Colonic mucosa (tissue), 4 donors: ENCODE measurements around the gene F10. TPM values are rescaled to one million over a fixed set of nuclear protein-coding genes. Genes with fewer than 3 reads are reported as not detected.
A peak's percentile ranks its signal among the peaks of the same experiment; 100 is the strongest.

Experiments used
- DNase-seq: peaks from one replicate; pipeline ENCODE4 v3.0.0-alpha.2; 2020
- H3K27ac ChIP-seq: fragments of 200-600 bp; one replicate; pipeline ENCODE4 v1.8.0; 2021
- H3K27me3 ChIP-seq: fragments of 200-600 bp; one replicate; pipeline ENCODE4 v1.8.0; 2021
- H3K36me3 ChIP-seq: fragments of 200-600 bp; one replicate; pipeline ENCODE4 v1.8.0; 2021
- H3K4me1 ChIP-seq: fragments of 200-600 bp; one replicate; pipeline ENCODE4 v1.8.0; 2021; ENCODE audit warnings: mild to moderate bottlenecking
- H3K4me3 ChIP-seq: fragments of 200-600 bp; one replicate; pipeline ENCODE4 v1.8.0; 2021
- H3K9ac ChIP-seq, 2 donors: one replicate each; pipeline ENCODE4 v1.7.0; 2013; ENCODE audit warnings: control low read depth in 2 of 2, low read depth in 2 of 2, low read length in 2 of 2
- H3K9me3 ChIP-seq: fragments of 200-600 bp; one replicate; pipeline ENCODE4 v1.8.0; 2021
- CTCF ChIP-seq: fragments of 200-600 bp; IDR thresholded peaks from one replicate; pipeline ENCODE4 v1.8.0; 2022; ENCODE audit warnings: antibody characterized with exemption, mild to moderate bottlenecking
- intact Hi-C: fragments of 100-400 bp; cut with DNase I; formaldehyde crosslinking; loops from one replicate; pipeline ENCODE4 v1.14.1; 2022
- total RNA-seq, 2 donors: library from RNA; stranded (reverse); fragmentation: NEBNext Ultra II Directional in 1 of 2; extraction: Animal tissue kit (Norgen Biotek cat#: 25700) in 1 of 2; gene quantifications; one replicate each; pipeline ENCODE4 v1.2.1, GENCODE V29; 2021
- donor health status: healthy.
- donor health status: DM: no; HTN: no; CAD: no.
- donor health status: DM: no; HTN: no; CAD: no.

Gene F10
- 1 to 10 TPM; 1.5 to 4.1 TPM for total RNA-seq

- no peaks in the 10 kb centered on the region for H3K4me1 ChIP-seq
- H3K9ac ChIP-seq: peak within 1 kb of the TSS in 1 of 2 donors; percentile 45
- no peak within 1 kb of the TSS for H3K4me3 ChIP-seq
- intact Hi-C loops: no loop called here
- no peak within 1 kb of the TSS for H3K27ac ChIP-seq
- no peaks in the 10 kb centered on the region for H3K9me3 ChIP-seq
- H3K27me3 ChIP-seq: no peaks in the 10 kb centered on the region
- peak; percentile 81 for DNase-seq
- TF ChIP-seq CTCF: no peak
- H3K36me3 ChIP-seq: no peaks in the 10 kb centered on the region
These were observed at the start of gene F10 for GRCh38 chr13:113122550-113123225. F10 (plus strand) TSS chr13:113122799; CDS start chr13:113122856, 57 bp downstream.

GRCh38 chr13:113073942-113074341, 48.7 kb upstream of the F10 start:
- Histone ChIP-seq H3K9me3 (no peaks in the 10 kb centered on the region), H3K4me3 (no peak overlapping the region), H3K9ac (no peak overlapping the region), H3K27me3 (no peaks in the 10 kb centered on the region), H3K27ac (no peak overlapping the region), H3K36me3 (no peaks in the 10 kb centered on the region), H3K4me1 (no peaks in the 10 kb centered on the region)
- intact Hi-C loops: no loop called here
- TF ChIP-seq CTCF: no peak
- no peak for DNase-seq

GRCh38 chr13:113074401-113074800, 48.2 kb upstream of the F10 start:
- Histone ChIP-seq H3K4me3 (no peak overlapping the region), H3K4me1 (no peaks in the 10 kb centered on the region), H3K36me3 (no peaks in the 10 kb centered on the region), H3K9ac (no peak overlapping the region), H3K27me3 (no peaks in the 10 kb centered on the region), H3K27ac (no peak overlapping the region), H3K9me3 (no peaks in the 10 kb centered on the region)
- TF ChIP-seq CTCF: no peak
- DNase-seq: no peak
- intact Hi-C loops: no loop called here

- H3K4me3 ChIP-seq: no peak overlapping the region
- TF ChIP-seq CTCF: no peak
- intact Hi-C loops: no loop called here
- H3K27ac ChIP-seq: no peak overlapping the region
- H3K9me3 ChIP-seq: no peaks in the 10 kb centered on the region
- no peaks in the 10 kb centered on the region for H3K27me3 ChIP-seq
- no peak for DNase-seq
- no peaks in the 10 kb centered on the region for H3K4me1 ChIP-seq
- H3K9ac ChIP-seq: no peak overlapping the region
- H3K36me3 ChIP-seq: no peaks in the 10 kb centered on the region
These were observed 47.7 kb upstream of the F10 start for GRCh38 chr13:113074876-113075275.

- no peaks in the 10 kb centered on the region for H3K4me1 ChIP-seq
- no peak for DNase-seq
- intact Hi-C loops: no loop called here
- TF ChIP-seq CTCF: no peak
- H3K9me3 ChIP-seq: no peaks in the 10 kb centered on the region
- H3K27ac ChIP-seq: no peak overlapping the region
- no peaks in the 10 kb centered on the region for H3K36me3 ChIP-seq
- no peak overlapping the region for H3K4me3 ChIP-seq
- no peak overlapping the region for H3K9ac ChIP-seq
- H3K27me3 ChIP-seq: no peaks in the 10 kb centered on the region
These were observed 46.9 kb upstream of the F10 start for GRCh38 chr13:113075711-113076110.
